SK-MEL-5 (cell line): Measurements from ENCODE around the gene SLC4A5. TPM values are rescaled to one million over a fixed set of nuclear protein-coding genes. Genes with fewer than 3 reads are reported as not detected.
"Not testable (repeated sequence)": the region's sequence is repeated elsewhere in the genome, so short reads cannot be mapped to it uniquely, and the experiment has no call there.

Source experiments
- DNase-seq: peaks from one replicate; pipeline ENCODE4 v3.0.0-alpha.2; 2016; ENCODE audit warnings: low read depth, low spot score
- in situ Hi-C: cut with HindIII; loops from 2 replicates; pipeline ENCODE4 v1.10.0; 2016; ENCODE audit warnings: low sequenced_read_pairs, high pct_unique_total_duplicates, low pct_unique_long_range_greater_than_20kb
- total RNA-seq: library from RNA; depleted of rRNA; stranded (reverse); fragments of >200 nt; shearing (Covaris generic); gene quantifications from 2 replicates; pipeline ENCODE4 v1.2.3, GENCODE V29; 2014

Gene SLC4A5
- total RNA-seq, 1 experiment from 2014 or later = 0.63 TPM

GRCh38 chr2:74201596-74201995 lies 141.6 kb downstream of the SLC4A5 start:
- DNase-seq = no peak
- in situ Hi-C loops = no loop called here

DNA sequence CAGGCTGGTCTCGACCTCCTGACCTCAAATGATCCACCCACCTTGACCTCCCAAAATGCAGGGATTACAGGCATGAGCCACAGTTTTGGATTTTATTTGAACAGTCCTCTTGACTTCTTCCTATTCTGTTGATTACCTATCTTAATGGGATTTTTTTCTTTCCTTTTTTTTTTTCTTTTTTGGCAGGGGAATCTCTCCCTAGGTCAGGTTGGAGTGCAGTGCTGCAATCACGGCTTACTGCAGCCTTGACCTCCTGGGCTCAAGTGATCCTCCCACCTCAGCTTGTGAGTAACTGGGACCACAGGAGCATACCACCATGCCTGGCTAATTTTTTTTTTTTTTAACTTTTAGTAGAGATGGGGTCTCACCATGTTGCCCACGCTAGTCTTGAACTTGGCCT lies 142.0 kb downstream of the SLC4A5 start:
- no peak for DNase-seq
- in situ Hi-C loops = no loop called here

DNA sequence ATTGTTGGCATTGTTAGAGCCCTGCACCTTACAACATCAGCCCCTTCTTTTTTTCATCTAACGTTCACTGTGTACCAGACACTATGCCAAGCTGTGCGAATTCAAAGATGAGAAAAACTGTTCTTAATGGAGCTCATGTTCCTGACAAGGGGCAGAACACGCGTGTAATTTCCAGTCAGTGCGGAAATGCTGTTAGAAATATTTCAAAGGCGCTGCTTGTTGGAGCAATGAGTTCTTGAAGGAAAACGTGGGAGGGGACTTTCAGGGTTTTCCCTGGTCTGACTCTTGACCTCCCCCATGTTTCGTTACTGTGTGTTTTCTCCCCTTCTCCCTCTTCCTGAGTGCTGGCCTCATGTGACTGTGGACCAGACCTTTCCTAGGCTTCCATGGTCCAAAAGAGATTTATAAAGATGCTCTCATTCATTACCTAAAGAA lies 143.3 kb downstream of the SLC4A5 start:
- DNase-seq = peak; percentile 45
- in situ Hi-C loops = no loop called here

DNA sequence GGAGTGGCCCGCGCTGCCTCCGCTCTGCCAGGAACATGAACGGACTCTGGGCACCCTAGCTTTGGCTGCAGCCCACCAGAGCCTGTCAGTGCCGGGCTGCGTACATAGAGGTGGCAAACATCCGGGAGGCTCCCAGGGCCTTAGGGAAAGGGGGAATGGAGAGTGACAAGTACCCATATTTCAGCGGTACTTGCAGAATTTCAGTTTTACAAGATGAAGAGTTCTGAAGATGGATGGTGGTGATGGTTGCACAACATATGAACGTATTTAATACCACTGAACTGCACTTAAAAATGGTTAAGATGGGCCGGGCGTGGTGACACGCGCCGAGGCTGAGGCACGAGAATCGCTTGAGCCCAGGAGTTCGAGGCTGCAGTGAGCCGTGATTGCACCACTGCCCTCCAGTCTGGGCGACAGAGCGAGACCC lies 143.9 kb downstream of the SLC4A5 start:
- no peak for DNase-seq
- in situ Hi-C loops = no loop called here

DNA sequence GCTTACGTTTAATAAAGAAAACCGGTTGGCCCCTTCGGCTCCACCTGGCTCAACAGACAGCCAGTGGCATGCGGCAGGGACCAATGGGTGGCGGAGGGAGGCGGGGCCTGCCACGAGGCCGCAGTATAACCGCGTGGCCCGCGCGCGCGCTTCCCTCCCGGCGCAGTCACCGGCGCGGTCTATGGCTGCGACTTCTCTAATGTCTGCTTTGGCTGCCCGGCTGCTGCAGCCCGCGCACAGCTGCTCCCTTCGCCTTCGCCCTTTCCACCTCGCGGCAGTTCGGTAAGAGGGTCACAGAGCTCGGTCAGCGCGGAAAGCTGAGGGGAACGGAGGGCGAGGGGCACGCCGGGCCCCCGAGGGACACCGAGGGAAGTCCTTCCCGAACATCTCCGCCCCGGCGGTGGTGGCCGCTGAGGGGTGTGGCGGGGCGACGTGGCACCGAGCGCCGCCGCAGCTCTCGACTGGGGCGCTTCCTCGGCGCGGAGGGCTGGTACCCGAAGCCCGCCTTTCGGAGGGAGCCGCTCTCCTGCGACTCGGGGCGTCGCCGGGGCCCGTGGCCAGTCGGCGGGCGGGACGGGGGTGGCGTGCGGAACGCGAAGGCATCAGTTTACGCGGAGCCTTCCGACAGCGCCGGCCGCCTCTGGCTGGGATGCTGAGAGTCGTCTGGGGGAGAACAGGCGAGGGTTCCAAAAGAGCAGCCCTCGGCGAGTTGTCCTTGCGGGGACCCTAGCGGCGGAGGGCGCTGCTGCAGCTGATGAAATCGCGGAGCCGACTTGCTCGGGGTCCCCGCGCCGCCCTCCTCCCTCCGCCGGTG lies 144.5 kb downstream of the SLC4A5 start, which contains the start of gene MTHFD2:
Gene MTHFD2 (plus strand): TSS at position 155 of the 814 bp plus-strand sequence. CDS start 27 bp downstream, at position 182.
- DNase-seq = peak; percentile 100
- in situ Hi-C loops = no loop called here

GRCh38 chr2:74198023-74198460 lies 145.2 kb downstream of the SLC4A5 start:
- in situ Hi-C loops = no loop called here

DNA sequence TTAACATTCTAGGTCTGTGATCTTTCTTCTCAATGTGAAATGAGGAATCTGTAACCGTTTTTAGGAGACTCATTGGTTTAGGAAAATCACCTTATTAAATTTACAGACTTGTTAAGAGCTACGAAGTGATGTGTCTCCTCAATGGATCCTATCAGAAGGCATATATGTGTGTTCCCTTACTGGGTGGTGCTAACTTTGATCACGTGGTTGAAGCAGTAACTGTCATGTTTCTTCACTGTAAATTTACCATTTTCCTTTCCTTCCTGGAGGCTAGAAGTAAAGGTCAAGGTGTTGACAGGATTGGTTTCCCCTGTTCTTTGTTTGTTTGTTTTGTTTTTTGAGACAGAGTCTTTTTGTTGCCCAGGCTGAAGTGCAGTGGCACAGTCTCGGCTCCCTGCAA lies 146.2 kb downstream of the SLC4A5 start:
- DNase-seq = no peak
- in situ Hi-C loops = no loop called here

More at GRCh38 chr2:74198023-74198460, 145.2 kb downstream of the SLC4A5 start:
- no peak for DNase-seq

DNA sequence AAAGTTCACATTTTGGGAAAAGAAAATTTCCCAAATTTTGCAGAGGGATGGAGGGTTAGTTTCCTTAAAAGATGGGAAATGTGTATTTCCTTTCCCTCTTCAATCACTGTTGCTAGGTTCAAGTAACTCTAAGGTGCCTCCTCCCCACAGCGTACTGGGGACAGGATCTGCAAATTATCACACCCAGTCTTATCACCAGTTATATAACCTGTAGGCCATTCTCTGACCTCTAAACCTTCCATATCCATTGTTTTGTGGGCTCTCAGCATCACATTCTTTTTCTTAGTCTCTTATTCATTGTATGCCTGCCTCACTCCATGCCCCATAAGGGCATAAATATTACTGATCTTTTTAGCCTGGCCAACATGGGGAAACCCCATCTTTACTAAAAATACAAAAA lies 148.4 kb downstream of the SLC4A5 start:
- DNase-seq = no peak

DNA sequence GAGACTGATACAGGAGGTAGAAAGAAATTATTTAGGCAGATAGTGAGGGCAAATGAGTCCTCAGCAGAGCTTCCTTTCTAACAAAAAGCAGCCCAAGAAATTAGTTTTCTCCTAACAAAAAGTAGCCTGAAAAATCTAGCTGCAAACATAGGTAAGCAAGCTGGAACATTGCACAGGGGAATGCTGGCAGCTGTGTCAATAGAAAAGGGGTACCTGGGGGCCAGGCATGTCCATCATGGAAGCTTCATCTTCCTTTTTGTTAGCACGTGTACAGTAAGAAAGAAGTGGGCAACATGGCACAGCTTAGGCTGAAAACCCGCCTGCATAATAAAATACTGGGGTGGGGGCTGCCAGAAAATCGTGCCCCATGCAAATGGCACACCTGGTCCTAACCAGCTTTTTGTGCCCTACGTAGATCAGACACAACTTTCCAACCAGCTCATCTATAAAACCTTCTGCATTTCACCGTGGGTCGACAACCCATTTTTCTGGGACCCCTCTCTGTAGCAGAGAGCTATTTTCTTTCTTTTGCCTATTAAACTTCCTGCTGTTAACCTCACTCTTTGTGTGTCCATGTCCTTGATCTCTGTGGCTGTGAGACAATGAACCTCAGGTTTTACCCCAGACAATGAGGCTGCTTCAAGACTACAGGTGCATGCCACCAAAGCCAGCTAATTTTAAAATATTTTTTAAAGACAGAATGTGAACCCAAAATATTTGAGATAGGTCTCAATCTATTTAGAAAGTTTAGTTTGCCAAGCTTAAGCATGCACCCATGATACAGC lies 151.4 kb downstream of the SLC4A5 start:
- DNase-seq = no peak
- in situ Hi-C loops = no loop called here

More for the DNA sequence above, 148.4 kb downstream of the SLC4A5 start:
- in situ Hi-C loops = no loop called here

DNA sequence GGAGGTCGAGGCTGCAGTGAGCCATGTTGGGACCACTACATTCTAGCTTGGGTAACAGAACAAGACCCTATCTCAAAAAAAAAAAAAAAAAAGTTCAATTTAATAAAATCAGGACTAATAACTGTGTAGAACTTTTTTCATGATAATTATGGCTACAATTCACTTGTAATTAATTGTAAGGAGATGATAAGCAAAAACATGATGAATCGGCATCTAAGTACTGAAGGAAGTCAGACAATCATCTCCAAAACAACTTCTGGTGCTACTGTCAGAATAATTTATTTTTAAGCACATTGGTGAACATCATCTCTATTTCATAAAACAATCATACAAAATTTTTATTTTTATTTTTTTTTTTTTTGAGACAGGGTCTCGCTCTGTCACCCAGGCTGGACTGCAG lies 154.5 kb downstream of the SLC4A5 start:
- in situ Hi-C loops = no loop called here
- DNase-seq = no peak

GRCh38 chr2:74188018-74188601 lies 155.1 kb downstream of the SLC4A5 start:
- no peak for DNase-seq
- in situ Hi-C loops = no loop called here

DNA sequence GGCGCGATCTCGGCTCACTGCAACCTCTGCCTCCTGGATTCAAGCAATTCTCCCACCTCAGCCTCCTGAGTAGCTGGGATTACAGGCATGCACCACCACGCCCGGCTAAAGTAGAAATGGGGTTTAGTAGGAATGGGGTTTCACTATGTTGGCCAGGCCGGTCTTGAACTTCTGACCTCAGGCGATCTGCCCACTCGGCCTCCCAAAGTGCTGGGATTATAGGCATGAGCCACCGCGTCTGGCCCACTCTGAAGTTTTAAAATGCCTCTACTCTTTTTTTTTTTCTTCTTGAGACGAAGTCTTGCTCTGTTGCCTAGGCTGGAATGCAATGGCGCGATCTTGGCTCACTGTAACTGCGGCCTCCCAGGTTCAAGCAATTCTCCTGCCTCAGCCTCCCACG lies 156.5 kb downstream of the SLC4A5 start:
- DNase-seq, in situ Hi-C loops: not testable (repeated sequence)

- in situ Hi-C loops = no loop called here
- no peak for DNase-seq
Observed at GRCh38 chr2:74186038-74186437, 157.2 kb downstream of the SLC4A5 start.

- in situ Hi-C loops = no loop called here
- no peak for DNase-seq
Observed at GRCh38 chr2:74183878-74184277, 159.3 kb downstream of the SLC4A5 start.

- no peak for DNase-seq
- in situ Hi-C loops = no loop called here
Observed at GRCh38 chr2:74181739-74182138, 161.5 kb downstream of the SLC4A5 start.

DNA sequence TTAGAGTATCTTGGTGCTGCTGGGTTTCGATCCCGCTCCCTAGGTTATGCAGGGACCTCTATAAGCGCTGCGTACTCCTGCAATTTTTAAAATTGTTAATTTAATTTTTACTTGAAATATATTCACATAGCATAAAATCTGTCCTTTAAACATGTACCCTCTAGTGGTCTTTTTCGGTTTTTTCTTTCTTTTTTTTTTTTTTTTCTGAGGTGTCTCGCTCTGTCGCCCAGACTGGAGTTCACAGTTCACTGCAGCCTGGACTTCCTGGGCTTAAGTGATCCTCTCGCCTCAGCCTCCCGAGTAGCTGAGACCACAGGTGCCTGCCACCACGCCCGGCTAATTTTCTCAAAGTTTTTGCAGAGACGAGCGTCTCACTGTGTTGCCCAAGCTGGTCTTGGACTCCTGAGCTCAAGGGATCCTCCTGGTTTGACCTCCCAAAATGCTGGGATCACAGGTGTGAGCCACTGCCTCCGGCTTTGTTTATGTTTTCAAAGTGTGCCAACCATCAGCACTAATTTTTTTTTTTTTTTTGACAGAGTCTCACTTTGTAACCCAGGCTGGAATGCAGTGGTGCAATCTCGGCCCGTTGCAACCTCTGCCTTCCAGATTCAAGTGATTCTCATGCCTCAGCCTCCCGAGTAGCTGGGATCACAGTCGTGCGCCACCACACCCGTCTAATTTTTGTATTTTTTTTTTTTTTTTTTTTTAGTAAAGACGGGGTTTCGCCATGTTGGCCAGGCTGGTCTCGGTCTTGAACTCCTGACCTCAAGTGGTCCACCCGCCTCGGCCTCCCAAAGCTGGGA lies 164.0 kb downstream of the SLC4A5 start:
- in situ Hi-C loops = no loop called here
- DNase-seq = no peak

- in situ Hi-C loops = no loop called here
- DNase-seq = peak; percentile 99
Observed at GRCh38 chr2:74178211-74179062, 164.8 kb downstream of the SLC4A5 start, which contains the start of gene MOB1A. TSS of gene MOB1A (minus strand) at chr2:74178879. CDS start at chr2:74178674, 205 bp downstream.
